AG20443 (cell line): ENCODE measurements around the gene KCTD5.

Experiments
- DNase-seq: peaks from one replicate; pipeline ENCODE4 v3.0.0; 2012; ENCODE audit warnings: low spot score, mixed read lengths

Gene KCTD5

DNA sequence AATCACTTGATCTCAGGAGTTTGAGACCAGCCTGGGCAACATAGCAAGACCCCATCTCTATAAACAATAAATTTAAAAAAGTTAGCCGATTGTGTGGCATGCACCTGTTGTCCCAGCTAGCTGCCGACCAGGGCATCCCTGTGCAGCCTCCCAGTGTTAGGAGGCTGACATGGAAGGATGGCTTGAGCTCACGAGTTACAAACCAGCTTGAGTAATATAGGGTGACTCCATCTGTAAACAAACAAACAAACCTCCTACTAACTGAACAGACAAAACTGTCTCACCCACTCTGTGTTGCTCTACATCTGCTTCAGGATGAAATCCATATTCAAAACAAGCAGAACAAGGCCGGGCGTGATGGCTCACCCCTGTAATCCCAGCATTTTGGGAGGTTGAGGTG, 44.6 kb downstream of the KCTD5 start:
- DNase-seq: no peak

DNA sequence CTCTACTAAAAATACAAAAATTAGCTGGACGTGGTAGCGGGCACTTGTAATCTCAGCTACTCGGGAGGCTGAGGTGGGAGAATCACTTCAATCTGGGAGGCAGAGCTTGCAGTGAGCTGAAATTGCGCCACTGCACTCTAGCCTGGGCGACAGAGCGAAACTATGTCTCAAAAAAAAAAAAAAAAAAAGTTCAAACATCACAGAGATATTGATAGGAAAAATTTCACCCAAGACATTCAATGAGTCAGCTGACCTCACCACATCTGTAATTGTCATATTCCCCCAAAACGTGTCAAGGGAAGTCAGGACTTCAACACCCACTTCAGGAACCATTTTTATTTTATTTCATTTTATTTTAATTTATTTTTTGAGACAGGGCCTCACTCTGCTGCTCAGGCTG, 45.7 kb downstream of the KCTD5 start:
- no peak for DNase-seq

DNA sequence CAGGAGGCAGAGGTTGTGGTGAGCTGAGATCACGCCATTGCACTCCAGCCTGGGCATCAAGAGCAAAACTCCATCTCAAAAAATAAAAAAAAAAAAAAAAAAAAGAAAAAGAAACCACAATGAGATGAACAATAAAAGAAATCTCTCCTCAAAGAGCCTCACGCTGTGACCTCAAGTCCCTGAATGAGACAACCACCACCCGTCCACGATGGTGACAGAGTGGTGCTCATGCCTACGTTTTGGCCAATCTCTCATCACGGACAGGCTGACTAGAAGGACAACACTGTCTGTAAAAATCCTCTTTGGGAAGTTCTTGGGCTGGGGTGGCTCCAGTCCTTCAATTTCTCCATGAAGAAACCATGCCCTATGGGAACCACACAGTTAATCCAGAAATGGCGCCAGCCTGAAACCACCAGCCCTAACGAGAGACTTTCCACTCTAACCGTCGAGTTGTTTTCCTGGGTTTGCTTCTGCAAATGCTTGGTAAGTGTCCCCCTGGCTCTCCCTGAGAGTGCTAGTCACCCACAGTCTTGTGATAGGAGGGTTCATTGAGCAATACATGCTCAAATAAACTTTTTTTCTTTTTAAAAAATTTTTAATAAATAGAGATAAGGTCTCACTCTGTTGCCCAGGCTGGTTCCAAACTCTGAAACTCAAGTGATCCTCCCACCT, 52.7 kb downstream of the KCTD5 start:
- DNase-seq: no peak

DNA sequence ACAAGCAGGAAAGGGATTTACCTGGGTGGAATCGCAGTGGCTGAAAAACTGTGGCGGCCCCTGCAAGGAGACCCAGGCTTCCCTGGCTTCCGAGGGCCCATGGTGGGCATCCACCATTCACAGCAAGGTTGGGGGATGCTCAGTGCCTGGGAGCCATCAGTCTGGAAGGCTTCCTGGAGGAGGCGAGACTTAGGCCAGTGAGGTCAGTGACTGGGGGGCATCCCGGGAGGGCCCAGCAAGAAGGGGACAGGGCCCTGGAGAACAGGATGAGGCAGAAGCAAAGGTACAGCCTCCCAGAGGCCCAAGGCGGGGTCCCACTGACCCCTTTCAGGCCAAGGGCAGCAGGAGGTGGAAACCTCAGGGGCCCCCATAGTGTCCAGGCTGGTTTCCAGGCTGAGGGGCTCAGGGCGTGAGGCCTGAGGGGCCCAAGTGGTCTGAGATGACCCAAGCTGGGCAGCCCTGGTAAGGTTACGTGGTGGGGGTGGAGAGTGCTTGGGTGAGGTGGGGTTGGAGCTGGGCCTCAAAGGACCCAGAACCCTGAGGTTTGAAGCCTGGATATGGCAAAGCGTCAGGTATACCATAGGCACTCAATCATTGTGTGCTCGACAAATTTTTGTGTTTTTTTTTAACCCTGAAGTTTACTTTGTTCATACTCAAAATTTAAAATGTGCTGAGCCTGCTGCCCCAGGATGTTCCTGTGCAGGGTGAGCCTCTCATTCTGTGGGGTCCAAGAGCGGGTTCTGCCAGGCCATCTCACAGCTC, 54.3 kb downstream of the KCTD5 start:
- no peak for DNase-seq

DNA sequence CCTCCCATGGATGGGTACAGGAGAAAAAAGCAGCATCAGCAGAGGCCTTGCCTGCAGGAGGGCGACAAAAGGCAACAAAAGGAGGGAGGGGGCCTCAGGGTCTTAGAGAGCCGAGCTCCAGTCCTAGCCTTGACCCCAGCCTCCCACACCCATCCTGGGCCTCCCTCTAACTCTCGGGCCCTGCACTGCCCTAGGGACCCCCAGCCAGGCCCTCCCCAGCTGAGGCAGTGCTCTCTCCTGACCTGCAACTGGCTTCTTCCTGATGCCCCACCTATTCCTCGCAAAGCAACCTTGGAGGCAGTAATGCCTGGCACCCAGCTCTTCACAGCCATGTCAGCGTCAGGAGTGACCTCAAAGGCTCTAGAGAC, 54.9 kb downstream of the KCTD5 start:
- DNase-seq: no peak

DNA sequence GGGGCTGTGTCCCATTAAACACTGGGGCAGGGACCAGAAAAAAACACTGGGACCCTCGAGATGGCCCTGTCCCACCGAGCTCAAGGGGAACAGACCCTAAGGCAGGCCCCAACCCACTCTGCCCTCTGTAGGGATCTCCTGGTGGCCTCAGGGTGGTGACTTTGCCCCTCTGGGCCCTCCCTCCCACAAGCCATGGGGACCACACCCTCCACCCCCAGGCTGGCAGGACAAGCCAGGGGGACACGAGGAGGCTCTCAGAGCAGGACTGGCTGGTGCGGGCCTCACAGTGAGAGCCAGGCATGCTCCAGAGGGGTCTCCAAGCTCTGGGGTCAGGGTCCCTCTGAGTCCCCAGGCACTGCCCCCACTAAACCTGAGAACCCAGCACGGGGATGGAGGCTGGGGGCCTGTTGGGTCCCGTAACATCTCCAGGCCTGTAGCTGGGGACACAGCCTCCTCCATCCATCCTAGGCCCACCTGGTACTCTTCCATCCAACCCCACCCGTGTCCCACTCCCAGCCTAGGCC, 55.6 kb downstream of the KCTD5 start:
- DNase-seq: no peak

DNA sequence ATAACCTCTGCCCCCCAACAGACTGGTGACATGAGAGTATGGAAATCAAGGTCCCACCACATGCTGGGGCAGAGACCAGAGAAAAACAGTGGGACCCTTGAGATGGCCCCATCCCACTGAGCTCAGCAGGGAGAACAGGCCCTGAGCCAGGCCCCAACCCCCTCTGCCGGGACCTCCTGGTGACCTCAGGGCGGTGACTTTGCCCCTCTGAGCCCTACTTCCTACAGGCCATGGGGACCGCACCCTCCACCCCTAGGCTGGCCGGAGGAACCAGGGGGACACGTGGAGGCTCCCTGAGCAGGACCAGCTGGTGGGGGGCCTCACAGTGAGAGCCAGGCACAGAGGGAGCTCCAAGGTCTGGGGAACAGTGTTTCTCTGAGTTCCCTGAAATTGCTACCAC, 56.3 kb downstream of the KCTD5 start:
- no peak for DNase-seq

DNA sequence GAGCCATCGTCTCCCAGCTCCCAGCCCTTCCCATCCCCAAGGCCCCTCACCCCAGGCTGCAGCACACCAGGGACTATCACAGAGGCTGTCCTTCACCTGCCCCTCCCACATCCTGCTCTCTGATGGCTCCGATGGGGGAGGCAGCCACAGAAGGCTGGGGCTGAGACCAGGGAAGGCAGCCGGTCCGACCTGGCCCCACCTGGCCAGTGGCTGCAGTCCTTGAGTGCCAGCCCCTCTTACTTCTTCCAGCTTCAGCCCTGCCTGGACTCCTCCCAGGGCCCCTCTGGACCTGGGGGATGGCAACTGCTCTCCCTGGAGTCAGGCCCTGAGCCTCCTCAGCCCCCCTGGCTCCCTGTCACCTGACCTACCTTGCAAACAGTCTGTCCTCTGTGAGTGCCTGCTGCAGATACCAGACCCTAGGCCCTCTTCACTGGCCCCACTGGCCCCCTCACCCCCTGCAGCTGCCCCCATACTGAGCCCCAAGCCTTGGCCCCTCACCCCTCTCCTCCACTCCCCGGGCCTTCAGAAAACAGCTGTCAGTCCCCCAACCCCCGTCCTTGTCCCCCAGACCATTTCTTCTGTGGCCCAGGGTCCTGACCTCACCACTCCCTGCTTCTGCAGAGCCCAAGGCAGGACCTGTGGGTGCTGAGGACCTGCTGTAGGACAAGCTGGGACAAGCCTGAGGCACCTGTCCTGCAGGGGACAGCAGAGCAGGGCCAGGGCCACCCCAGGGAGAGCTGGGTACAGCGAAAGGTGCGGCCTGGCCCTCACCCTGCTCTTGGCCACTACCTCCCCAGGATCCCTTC, 57.5 kb downstream of the KCTD5 start:
- DNase-seq: no peak

DNA sequence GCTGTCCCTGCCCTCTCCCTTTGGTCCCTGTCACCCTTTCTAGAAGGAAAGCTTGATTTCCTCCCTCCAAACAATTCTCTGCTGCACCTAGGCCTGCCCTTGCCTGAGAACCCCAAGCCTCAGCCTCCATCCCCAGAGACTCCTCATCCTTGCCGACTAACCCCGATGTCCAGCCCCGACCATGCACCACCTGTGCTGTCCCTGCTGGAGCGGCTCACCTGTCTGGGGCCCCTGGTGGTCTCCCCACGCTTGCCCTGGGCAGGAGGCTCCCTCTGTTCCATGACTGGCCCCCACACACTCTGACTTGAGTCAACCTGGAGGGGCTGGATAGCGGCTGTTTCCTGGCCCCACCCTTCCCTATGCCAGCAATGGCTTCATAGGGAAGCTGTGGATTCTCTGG, 58.2 kb downstream of the KCTD5 start:
- no peak for DNase-seq

DNA sequence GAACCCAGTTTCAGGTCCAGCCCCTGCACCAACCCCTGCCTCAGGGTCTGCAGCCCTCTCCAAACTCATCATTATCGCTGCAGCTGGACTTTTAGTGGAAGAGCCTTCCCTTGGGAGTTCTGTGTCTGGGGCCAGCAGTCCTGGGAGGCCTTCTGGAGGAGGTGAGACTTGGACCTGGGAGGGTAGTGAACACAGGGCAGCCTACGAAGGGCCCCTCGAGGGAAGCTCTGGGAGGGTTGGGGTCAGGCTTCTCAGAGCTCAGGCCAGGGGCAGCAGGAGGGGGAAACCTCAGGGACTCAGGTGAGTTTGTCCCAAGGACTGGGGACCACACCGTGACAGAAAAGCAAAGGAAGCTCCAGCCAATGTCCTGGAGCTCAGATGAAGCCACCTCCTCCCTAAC, 58.8 kb downstream of the KCTD5 start:
- no peak for DNase-seq

DNA sequence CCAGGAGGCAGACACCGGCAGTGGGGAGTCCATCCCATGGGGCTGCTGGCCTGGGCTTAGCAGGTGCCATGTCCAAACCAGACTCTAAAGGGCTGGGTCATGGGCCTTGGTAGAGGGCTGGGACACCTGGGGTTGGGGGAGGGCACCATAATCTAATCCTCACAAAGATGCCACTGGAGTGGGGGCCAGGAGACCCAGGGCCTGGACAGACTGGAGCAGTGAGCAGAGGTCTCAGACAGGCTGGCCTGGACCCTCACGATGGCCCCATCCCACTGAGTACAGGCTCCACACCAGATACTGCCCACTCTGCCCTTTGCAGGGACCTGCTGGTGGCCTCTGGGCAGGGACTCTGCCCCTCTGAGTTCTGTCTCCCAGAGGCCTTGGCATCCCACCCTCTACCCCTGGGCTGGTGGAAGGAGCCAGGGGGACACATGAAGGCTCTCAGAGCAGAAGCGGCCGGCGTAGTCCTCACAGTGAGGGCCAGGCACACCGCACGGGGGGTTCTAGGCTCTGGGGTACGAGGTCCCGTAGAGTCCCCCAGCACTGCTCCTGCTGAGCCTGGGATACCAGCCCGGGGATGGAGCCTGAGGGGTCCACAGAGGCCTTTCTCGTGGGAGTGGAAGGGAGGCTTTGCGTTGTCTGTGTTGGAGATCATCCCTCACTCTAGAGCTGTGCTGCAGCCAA, 60.1 kb downstream of the KCTD5 start:
- no peak for DNase-seq

DNA sequence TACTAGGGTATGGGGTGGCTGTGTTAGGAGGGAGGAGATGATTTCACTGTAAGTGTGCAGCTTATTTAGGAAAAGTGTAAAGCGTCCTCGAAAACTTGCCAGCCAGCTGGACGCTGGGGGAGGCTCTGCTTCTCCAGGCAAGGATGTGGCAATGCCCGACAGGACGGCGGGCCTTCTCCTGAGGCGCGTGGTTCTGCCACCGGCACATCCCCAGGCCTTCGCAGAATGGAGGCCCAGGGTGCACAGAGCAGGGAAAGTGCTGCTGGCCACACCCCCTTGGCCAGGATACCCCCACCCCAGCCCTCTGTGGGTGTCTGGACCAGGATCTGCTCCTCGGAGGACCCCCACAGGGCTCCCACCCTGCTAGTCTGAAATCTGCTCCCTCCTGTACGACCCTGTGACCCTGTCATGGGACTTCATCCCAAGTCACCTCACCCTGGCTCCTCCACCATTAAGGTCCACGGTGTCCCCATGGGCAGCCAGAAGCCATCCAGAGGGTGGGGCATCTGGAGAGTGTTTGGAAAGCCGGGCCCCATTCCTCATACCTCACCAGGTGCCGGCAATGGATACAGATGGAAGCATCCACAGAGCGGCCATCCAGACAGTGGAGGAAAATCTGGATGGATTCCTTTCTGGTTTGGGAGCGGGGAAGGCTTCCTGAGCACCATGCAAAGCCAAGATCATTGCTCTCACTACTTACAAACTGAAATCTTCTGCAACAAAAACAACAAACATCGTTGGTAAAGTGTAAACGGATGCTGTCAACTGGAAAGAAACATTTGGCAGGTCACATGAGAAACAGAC, 60.9 kb downstream of the KCTD5 start:
- no peak for DNase-seq

DNA sequence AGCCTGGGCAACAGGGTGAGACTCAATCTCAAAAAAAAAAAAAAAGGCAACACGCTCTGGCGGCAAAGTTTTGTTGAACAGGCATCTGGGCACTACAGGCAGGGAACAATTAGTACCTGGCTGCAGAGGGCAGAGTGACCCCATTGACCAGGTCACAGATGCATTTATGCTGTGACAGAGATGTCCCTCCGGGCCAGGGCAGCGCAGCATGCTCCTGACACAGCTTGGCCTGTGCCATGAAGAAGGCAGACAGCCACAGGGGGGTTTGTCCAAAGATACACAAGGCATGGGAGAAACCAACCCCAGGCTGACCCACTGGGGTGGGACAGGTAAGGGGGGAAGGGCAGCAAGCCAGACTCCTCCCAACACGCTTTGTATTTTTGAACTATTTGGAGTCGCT, 62.4 kb downstream of the KCTD5 start:
- no peak for DNase-seq

DNA sequence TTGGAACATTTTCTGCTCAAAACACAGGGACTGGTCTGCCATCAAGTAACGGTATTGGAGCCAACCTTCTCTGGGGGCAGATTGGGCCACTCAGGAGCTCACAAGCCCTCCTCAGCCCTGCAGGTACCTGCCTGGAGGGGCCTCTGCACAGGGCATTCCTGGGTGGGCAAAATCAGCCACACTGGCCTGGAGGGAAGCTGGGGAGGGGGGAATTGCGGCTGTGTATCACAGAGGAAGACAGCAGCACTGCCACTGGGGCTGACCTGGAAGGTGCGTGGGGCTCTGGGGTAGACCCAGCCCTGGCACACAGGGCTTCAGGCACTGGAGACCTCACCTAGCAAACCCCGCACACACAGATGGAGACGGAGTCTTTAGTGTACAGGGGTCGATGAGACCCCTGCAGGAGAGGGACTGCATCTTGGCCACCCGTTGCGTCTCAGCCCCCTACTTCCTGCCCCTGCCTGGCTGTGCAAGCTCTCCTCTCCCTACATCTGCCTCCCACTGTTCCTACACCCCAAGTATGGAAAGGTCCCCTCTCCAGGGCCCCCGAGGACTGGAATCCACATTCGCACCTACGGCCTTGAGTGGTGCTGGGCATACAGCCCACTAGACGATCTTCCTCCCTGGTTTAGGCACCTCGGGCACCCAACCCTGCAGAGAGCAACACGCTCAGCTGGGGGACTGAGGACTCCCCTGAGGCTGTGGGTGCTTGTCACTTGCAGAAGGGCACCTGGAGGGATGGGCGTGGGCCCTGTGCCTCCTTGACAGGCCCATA, 63.0 kb downstream of the KCTD5 start:
- no peak for DNase-seq

DNA sequence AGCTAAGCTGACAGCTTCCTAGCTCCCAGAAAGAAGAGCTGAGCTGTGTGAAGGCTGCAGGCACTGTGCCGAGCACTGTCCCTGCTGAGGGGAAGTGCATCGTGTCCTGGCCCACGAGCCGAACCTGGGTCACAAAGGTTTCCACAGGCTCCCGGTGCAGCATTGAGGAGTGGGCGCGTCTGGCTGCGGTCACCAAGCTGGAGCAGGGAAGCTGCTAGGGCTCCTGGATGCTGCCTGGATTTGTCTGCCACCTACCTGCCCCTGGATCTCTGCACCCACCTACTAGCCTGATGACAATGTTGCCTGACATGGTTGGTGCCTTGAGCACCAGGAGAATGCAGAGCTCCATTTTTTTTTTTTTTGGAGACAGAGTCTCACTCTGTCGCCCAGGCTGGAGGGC, 63.6 kb downstream of the KCTD5 start:
- no peak for DNase-seq

DNA sequence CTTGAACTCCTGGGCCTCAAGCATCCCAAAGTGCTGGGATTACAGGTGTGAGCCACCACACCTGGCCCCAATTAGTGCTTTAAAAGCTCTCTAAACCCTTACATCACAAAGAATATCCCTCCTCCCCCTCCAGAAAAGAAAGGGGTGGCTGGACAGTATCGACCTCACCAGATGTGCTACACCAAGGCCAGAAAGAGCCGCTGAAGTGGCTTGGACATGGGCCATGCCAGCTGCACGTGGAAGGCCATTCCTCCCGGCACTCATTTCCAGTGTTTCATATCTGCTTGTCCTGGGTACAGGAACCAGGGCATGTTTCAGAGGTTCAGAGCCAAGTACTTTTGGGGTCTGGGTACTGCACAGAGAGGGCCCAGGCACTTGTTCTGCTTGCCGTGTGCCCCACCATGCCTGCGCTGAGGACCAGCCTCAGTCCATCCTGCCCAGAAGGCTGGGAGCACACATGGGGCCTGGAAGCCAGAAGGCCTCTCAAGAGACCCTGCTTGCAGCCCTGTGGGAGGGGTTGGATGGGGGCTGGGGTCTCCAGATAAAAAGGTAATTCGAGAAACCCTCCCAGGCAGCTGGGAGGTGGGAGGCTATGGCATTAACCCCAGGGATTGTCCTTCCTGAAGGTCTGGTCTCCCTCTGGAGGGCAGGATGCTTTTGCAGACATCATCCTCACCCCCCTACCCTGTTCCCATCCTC, 66.6 kb downstream of the KCTD5 start:
- no peak for DNase-seq

DNA sequence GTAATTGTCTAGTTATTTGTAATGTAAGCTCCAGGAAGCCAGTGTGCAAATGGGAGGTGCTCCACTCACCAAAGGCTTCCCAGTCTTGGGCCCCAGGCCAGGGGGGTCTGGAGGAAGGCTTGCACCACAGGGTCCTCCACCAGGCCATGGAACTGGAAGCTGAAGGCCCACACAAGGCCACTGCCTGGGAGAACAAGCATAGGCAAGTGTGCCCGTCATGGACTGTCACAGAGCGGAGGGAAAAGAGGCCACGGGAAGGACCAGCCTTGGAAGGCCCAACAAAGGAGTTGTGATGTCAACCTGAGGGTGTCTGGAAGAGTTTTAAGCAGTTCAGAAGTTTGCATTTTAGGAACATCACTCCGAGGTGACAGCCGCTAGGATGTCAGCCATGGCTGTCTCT, 67.2 kb downstream of the KCTD5 start:
- DNase-seq: no peak

DNA sequence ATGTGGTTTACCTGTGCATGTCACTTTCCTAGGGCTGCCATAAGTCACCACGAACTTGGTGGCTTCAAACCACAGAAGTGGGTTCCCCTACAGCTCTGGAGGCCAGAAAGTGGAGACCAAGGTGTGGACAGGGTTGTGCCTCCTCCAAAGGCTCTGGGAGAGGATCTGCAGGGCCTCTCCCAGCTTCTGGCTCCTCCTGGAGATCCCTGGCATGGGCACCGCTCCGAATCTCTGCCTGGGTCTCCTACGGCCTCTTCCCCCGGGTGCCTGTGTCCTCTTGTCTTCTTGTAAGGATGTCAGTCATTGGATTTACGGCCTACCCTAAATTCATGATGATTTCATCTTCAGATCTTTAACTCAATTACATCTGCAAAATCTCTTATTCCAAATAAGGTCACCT, 67.6 kb downstream of the KCTD5 start:
- no peak for DNase-seq

DNA sequence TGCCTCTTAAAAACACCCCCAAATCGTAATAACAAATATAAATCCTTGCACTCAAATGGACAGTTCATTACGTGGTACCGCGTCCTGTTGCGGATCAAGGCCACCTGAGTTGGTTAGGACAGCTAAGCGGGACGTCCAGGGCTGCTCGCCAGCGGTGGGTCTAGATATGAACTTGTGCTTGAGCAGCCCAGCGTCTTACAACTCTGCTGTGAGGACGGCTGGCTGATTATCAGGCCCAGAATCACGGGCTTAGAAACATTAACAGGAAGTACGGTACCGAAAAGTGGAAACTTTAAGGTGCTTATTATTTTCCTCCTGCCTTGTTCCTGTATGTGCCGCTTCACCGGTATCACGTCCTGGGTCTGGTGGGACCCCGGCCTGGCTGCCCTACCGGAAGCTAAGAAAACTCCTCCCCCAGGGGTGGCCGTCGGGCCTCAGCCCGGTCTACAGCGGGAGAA, 69.3 kb downstream of the KCTD5 start:
- no peak for DNase-seq
